Spleen (tissue), 7 donors: ENCODE data around the gene EML6.

Experiments
- CTCF ChIP-seq, 11 experiments: fragments of 200-600 bp in 7 of 11; fragments of 450-650 bp in 4 of 11; sonication (generic) in 4 of 11; IDR thresholded peaks in 8 of 11; conservative IDR thresholded peaks in 3 of 11; 1 replicate in 7 of 11; 2 replicates in 4 of 11; pipeline versions ENCODE4 v1.4.0 to v1.8.0; 2016 to 2021; ENCODE audit warnings: antibody characterized with exemption in 11 of 11, inconsistent platforms in 4 of 11, mild to moderate bottlenecking in 1 of 11
- POLR2A ChIP-seq, 3 donors: fragments of 450-650 bp; IDR thresholded peaks; one replicate each; pipeline ENCODE4 v1.5.1; 2017; ENCODE audit warnings: antibody characterized with exemption in 3 of 3, mild to moderate bottlenecking in 1 of 3
- donor health status: DM: no; HTN: no; CAD: no; lungs with moderate emphysema.
- donor health status: DM: no; HTN: no; CAD: no.
- donor health status: DM: no; HTN: no; CAD: no.

- TF ChIP-seq CTCF (IDR thresholded peaks at IDR 0.05 in 8 of 11, conservative IDR thresholded peaks at IDR 0.05 in 3 of 11) (no peak), POLR2A (IDR thresholded peaks at IDR 0.05) (no peak)
Observed at GRCh38 chr2:54772531-54772930, 49.1 kb downstream of the EML6 start.
